Measurements from ENCODE around the gene LRP6. TPM values are rescaled to one million over a fixed set of nuclear protein-coding genes. Genes with fewer than 3 reads are reported as not detected.
"Not testable (repeated sequence)": the region's sequence is repeated elsewhere in the genome, so short reads cannot be mapped to it uniquely, and the experiment has no call there.

Gene LRP6
- total RNA-seq, 1 experiment from 2014 or later: 21.1 TPM

GRCh38 chr12:12266389-12266872 lies 413 bp downstream of the LRP6 start:
- DNase-seq (ENCODE audit: extremely low read depth, low read depth): no peak

DNA sequence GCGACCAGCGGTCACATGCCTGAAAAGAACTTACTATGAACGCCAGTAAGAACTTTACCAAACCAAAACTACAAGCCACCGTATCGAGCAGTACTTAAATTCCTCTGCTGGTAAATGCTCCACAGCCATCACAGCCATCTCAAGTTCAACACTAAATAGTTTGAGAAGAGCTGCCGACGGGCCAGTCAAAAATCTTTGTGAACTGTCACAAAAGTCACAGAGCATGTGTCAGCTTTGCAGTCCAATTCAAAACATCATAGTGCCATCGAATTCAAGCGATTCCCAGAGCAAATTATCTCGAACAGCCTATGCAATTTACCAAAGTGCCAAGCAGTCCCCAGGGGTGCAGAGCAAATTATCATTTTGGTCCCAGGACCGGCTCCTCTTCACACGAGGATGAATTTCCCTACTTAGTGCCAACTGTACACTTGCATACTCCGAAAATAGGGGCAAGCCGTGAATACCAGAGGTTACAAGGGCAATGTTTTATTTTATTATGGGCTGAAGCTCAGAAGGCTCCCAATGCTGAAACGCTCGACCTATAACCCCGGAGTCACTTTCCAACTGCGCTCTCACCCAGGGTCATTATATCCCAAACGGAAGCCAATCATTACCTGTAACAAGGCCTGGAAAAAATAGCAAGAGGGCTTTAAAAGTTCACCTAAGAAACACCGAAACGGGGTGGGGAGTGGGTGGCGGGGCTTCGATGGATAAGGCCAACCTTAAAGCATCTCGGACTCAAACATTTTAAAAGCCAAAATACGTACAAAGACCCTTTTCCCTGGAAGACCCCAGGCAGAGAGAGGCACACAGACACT lies 1.1 kb downstream of the LRP6 start:
- no peak for DNase-seq (ENCODE audit: extremely low read depth, low read depth)

- DNase-seq (ENCODE audit: extremely low read depth, low read depth): no peak
Measured at GRCh38 chr12:12265035-12265434, 1.8 kb downstream of the LRP6 start.

GRCh38 chr12:12263909-12264308 lies 2.9 kb downstream of the LRP6 start:
- no peak for DNase-seq (ENCODE audit: extremely low read depth, low read depth)

- DNase-seq (ENCODE audit: extremely low read depth, low read depth): not testable (repeated sequence)
Measured at GRCh38 chr12:12256291-12256757, 10.5 kb downstream of the LRP6 start.

GRCh38 chr12:12254553-12254952 lies 12.3 kb downstream of the LRP6 start:
- no peak for DNase-seq (ENCODE audit: extremely low read depth, low read depth)

DNA sequence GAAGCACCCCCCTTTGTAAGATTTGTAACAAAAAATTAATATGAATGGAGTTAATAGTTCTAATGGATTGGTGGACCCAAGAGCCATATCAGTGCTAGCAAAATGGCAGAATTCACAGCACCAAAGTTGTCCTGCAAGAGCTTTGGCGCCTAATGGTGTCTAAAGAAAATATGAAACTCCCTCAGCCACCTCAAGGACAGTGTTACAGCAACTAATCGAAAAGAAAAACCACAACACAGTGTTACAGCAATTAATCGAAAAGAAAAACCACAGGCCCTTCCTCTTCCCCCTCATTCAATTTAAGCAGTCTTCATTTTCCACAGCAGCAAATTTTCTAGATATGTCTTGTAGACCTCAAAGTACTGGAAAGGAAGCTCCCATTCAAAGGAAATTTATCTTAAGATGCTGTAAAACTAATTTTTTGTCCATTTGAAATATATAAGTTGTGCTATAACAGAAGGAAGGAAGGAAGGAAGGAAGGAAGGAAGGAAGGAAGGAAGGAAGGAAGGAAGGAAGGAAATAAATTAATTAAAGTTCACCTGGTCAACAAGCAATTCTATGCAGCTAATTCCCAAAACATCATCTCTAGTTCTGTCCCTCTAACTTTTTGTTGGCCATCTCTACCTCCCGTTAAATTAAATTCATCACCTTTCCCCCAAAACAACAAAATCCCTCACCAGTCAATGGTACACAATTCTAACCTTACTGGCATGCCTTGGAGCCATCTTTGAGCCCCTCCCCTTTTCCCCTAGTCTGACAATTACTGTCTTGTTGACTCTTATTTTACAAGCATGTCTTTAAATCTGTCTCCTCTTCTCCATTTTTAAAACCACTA lies 17.4 kb downstream of the LRP6 start:
- DNase-seq (ENCODE audit: extremely low read depth, low read depth): no peak

- no peak for DNase-seq (ENCODE audit: extremely low read depth, low read depth)
Measured at GRCh38 chr12:12247584-12247983, 19.3 kb downstream of the LRP6 start.

GRCh38 chr12:12244341-12244740 lies 22.5 kb downstream of the LRP6 start:
- DNase-seq (ENCODE audit: extremely low read depth, low read depth): no peak

DNA sequence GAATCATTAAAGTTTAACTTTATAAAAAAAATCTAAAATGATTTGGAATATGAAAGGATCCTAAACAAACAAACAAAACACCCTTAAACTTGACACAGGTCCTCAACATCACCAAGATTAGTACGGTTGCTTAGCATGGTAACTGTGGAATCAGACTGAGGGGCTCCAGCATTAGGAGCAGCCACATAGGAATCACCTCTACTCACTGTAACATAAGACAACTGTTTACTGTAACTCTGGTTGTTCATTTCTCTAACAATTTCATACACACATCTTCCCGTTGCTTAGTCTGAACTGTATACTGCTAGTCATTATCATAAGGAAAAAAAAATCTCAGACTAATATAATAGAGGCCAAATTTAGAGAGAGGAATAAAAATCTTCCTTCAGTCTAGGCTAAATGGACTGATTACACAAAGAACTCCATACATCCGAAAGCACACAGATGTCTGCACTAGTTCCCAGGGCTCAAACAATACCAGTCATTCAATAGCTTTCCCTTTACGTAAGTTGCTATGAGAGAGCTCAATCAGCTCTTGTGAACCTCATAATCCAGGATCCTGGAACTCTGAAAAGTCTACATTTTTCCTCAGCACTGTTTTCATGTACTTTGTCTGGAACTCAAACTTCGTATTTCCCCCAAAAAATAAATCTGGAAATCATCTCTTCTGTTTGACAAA lies 26.0 kb downstream of the LRP6 start:
- DNase-seq (ENCODE audit: extremely low read depth, low read depth): no peak

GRCh38 chr12:12239127-12239526 lies 27.7 kb downstream of the LRP6 start:
- DNase-seq (ENCODE audit: extremely low read depth, low read depth): no peak

DNA sequence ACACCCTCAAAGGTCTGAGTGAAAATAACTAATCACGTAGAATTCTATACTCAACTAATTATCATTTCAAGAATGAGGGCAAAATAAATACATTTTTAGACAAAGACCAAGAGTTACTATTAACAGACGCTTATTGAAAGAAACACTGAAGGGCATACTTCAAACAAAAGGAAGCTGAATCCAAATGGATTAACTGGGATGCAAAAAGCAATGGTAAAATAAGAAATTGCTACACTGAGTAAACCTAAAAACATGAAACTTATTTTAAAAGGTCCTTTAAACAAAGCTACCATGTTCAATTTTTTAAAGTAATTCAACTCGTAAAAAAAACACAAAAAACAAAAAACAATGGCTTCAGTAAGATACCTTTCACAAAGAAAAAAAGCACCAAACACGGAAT lies 28.2 kb downstream of the LRP6 start:
- no peak for DNase-seq (ENCODE audit: extremely low read depth, low read depth)

- no peak for DNase-seq (ENCODE audit: extremely low read depth, low read depth)
Measured at GRCh38 chr12:12236896-12237295, 29.9 kb downstream of the LRP6 start.

DNA sequence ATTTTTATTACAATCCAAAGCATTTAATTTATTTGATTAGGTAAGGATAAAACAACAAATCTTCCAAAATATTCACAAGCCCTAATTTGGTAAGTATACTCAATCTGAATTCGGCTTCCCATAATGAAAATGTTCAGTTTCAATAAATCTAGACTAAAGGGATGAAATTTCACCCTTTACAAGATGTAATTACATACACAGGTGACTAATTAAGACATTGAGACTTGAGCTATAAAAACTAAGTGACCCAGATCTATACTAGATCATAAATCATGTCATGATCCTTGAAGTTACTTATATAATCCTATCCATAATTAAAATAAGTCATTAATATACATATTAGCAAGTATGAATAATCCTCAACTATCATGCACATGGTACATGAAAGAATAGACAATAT lies 36.6 kb downstream of the LRP6 start:
- no peak for DNase-seq (ENCODE audit: extremely low read depth, low read depth)

GRCh38 chr12:12229556-12230092 lies 37.2 kb downstream of the LRP6 start:
- no peak for DNase-seq (ENCODE audit: extremely low read depth, low read depth)

DNA sequence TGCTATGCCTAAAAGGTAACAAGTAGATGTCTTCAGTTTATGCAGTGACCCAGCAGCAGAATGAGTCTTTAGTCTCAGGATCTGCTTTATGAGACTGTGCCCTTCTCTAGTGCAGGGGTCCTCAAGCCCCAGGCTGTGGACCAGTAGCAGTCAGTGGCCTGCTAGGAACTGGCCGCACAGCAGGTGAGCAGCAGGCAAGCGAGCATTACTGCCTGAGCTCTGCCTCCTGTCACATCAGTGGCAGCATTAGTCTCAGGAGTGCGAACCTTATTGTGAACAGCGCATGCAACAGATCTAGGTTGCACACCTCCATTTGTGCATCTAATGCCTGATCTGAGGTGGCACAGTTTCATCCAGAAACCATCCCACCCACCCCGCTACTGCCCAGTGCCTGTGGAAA lies 38.4 kb downstream of the LRP6 start:
- no peak for DNase-seq (ENCODE audit: extremely low read depth, low read depth)

GRCh38 chr12:12226187-12226586 lies 40.7 kb downstream of the LRP6 start:
- no peak for DNase-seq (ENCODE audit: extremely low read depth, low read depth)

DNA sequence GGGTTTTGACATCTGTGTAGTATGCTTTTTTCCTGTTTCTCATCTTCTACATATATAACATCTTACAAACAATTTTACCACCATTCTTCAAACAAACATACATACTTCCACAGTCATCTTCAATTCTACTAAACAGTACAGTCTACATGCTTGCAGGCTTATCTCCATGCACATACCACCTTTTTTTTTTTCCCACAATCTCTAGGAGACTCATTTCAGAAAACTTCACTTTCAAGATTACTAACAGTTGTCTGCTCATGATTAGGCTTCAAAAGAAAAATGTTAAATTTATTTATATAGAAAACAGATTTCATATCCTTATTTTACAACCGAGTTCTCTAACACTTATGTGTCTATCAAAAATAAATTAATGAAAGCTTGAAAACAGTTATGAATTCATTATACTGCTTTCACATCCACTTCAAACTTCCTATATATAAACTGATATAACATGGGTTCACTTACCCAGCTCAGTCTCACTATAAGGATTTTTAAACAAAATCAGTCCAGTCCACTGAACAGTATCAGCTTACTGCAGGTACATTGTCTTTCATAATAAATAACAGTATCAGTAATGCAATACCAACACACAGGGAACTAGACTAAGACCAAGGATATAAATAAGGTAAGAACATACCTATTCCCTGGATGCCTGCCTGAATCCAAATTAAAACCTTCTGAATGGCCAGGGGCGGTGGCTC lies 42.5 kb downstream of the LRP6 start:
- no peak for DNase-seq (ENCODE audit: extremely low read depth, low read depth)

GRCh38 chr12:12221560-12221959 lies 45.3 kb downstream of the LRP6 start:
- no peak for DNase-seq (ENCODE audit: extremely low read depth, low read depth)

DNA sequence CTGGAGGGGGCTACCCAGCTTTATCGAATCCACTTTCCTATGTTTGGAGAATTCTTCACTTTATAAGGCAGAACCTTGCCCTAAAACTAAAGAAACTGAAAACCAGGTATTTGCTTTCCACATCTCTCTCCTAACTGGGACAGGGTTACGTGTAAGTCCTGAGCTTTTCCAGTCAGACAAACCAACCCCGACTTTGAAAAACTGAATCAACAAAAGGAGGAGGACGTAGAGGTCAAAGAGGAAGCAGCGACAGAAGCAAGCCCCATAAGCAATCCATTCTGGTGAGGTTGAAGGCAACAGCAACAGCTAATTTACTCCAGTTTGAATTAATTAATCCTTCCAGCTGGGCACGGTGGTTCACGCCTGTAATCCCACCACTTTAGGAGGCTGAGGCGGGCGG lies 47.2 kb downstream of the LRP6 start:
- DNase-seq (ENCODE audit: extremely low read depth, low read depth): no peak
